ENCODE measurements around the gene KCNMB1.

DNA sequence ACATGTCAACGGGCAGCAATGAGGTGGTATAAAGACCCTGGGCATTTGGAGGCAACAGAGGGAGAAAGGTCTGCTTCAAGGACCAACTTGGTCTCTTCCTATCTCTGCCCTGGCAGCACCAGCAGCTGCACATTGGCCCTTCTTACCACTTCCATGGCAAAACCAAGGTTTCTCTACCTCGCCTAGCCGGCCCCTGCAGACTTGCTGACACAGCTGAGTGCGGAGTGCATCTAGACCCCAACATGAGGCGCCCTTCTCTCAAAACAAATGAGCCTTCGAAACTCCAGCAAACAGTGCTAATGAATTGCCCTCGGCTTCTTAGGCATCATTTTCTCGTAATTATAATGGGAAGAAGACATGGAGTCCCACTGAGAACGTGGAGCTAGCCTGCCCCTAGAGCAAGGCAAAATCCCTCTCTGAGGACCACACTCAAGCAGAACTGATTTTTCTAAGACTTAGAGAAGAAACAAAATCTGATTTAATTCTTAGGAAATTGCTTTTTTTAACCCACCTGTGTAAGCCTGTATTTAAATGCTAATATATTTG, 42.1 kb downstream of the KCNMB1 start:
- TF ChIP-seq, protein P1, sequence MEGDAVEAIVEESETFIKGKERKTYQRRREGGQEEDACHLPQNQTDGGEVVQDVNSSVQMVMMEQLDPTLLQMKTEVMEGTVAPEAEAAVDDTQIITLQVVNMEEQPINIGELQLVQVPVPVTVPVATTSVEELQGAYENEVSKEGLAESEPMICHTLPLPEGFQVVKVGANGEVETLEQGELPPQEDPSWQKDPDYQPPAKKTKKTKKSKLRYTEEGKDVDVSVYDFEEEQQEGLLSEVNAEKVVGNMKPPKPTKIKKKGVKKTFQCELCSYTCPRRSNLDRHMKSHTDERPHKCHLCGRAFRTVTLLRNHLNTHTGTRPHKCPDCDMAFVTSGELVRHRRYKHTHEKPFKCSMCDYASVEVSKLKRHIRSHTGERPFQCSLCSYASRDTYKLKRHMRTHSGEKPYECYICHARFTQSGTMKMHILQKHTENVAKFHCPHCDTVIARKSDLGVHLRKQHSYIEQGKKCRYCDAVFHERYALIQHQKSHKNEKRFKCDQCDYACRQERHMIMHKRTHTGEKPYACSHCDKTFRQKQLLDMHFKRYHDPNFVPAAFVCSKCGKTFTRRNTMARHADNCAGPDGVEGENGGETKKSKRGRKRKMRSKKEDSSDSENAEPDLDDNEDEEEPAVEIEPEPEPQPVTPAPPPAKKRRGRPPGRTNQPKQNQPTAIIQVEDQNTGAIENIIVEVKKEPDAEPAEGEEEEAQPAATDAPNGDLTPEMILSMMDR (IDR thresholded peaks at IDR 0.05) = no peak
- TF ChIP-seq POLR2A (IDR thresholded peaks at IDR 0.05) = no peak
